HepG2 (cell line): ENCODE measurements around the gene CACNA1G. TPM values are rescaled to one million over a fixed set of nuclear protein-coding genes. Genes with fewer than 3 reads are reported as not detected.

ENCODE experiments used
- ARID4A ChIP-seq: sonication (generic); formaldehyde crosslinking; IDR thresholded peaks from 2 replicates; pipeline ENCODE4 v1.5.0; 2020; ENCODE audit warnings: mild to moderate bottlenecking, missing genetic modification reagents, borderline replicate concordance
- BCL6 ChIP-seq: IDR thresholded peaks from 2 replicates; pipeline ENCODE4 v1.6.1; 2016; ENCODE audit warnings: missing genetic modification reagents, missing compliant biosample characterization
- ELF3 ChIP-seq: IDR thresholded peaks from 2 replicates; pipeline ENCODE4 v1.6.1; 2016; ENCODE audit warnings: missing genetic modification reagents, missing compliant biosample characterization
- GABPB1 ChIP-seq: IDR thresholded peaks from 2 replicates; pipeline ENCODE4 v1.6.1; 2016; ENCODE audit warnings: mild to moderate bottlenecking, missing genetic modification reagents, moderate library complexity, missing compliant biosample characterization
- KMT2A ChIP-seq: sonication (generic); formaldehyde crosslinking; IDR thresholded peaks from 2 replicates; pipeline ENCODE4 v1.4.0; 2020; ENCODE audit warnings: missing genetic modification reagents
- RXRA ChIP-seq: sonication (generic); formaldehyde crosslinking; IDR thresholded peaks from 2 replicates; pipeline ENCODE4 v1.5.1; 2020; ENCODE audit warnings: missing genetic modification reagents
- SAFB2 ChIP-seq: sonication (generic); formaldehyde crosslinking; IDR thresholded peaks from 2 replicates; pipeline ENCODE4 v1.5.1; 2020; ENCODE audit warnings: missing genetic modification reagents, low read depth, mild to moderate bottlenecking, borderline replicate concordance
- SMAD9 ChIP-seq: sonication (generic); formaldehyde crosslinking; IDR thresholded peaks from 2 replicates; pipeline ENCODE4 v1.5.1; 2020; ENCODE audit warnings: mild to moderate bottlenecking, missing genetic modification reagents
- TARDBP ChIP-seq: sonication (generic); formaldehyde crosslinking; IDR thresholded peaks from 2 replicates; pipeline ENCODE4 v1.8.0; 2022; ENCODE audit warnings: mild to moderate bottlenecking, missing genetic modification reagents
- UBTF ChIP-seq: sonication (generic); formaldehyde crosslinking; IDR thresholded peaks from 2 replicates; pipeline ENCODE4 v1.4.0; 2020; ENCODE audit warnings: mild to moderate bottlenecking, missing genetic modification reagents
- ZNF205 ChIP-seq: IDR thresholded peaks from 2 replicates; pipeline ENCODE4 v1.6.1; 2018; ENCODE audit warnings: missing biosample characterization, missing genetic modification reagents
- ZNF230 ChIP-seq: sonication (generic); formaldehyde crosslinking; IDR thresholded peaks from 2 replicates; pipeline ENCODE4 v1.4.0; 2020; ENCODE audit warnings: mild to moderate bottlenecking, missing genetic modification reagents
- ZNF235 ChIP-seq: sonication (generic); formaldehyde crosslinking; IDR thresholded peaks from 2 replicates; pipeline ENCODE4 v1.8.1; 2023; ENCODE audit warnings: mild to moderate bottlenecking, missing genetic modification reagents, borderline replicate concordance
- ZNF329 ChIP-seq: sonication (generic); formaldehyde crosslinking; IDR thresholded peaks from 2 replicates; pipeline ENCODE4 v1.9.0; 2021; ENCODE audit warnings: low read depth, mild to moderate bottlenecking, missing genetic modification reagents
- ZNF556 ChIP-seq: sonication (generic); formaldehyde crosslinking; IDR thresholded peaks from 2 replicates; pipeline ENCODE4 v1.4.0; 2020; ENCODE audit warnings: mild to moderate bottlenecking, missing genetic modification reagents, borderline replicate concordance
- ZNF558 ChIP-seq: sonication (generic); formaldehyde crosslinking; IDR thresholded peaks from 2 replicates; pipeline ENCODE4 v1.9.0; 2022; ENCODE audit warnings: mild to moderate bottlenecking, missing genetic modification reagents, borderline replicate concordance
- ZNF609 ChIP-seq: sonication (generic); formaldehyde crosslinking; IDR thresholded peaks from 2 replicates; pipeline ENCODE4 v1.4.0; 2020; ENCODE audit warnings: mild to moderate bottlenecking, missing genetic modification reagents, borderline replicate concordance
- ZSCAN31 ChIP-seq: sonication (generic); formaldehyde crosslinking; IDR thresholded peaks from 2 replicates; pipeline ENCODE4 v1.5.0; 2020; ENCODE audit warnings: low read depth, mild to moderate bottlenecking, missing genetic modification reagents
- polyA plus RNA-seq, 8 experiments: library from polyadenylated mRNA; depleted of rRNA in 3 of 8; stranded (reverse) in 7 of 8; unstranded in 1 of 8; fragments of >200 nt; fragmentation: Illumina TruSeq in 4 of 8; extraction: Trizol in 4 of 8; gene quantifications; 2 replicates each; pipeline versions ENCODE4 v1.2.1 to v1.2.3, GENCODE V29; 2011 to 2016; ENCODE audit warnings: low read depth in 4 of 8, missing spikeins in 1 of 8, mixed read lengths in 1 of 8; ENCODE audit not compliant: insufficient read depth in 1 of 8
- total RNA-seq, 5 experiments: library from RNA; depleted of rRNA; stranded (reverse); fragments of >200 nt; fragmentation: Illumina TruSeq; extraction: Trizol; gene quantifications; 2 replicates each; pipeline ENCODE4 v1.2.3, GENCODE V29; 2016; ENCODE audit warnings: low read depth in 1 of 5

CACNA1G gene
- total and polyA plus RNA-seq, 2 of the 13 experiments (the other 11 are each of a cell fraction or from before 2014, with no cell fraction given), result 0.02 TPM; not detected in 1

- TF ChIP-seq UBTF (CRISPR knock-in tag) (peak; percentile 87), ZNF556 (CRISPR knock-in tag) (0 out of 2 replicates have a peak, but pooled peaks have one; percentile 49), TARDBP (CRISPR knock-in tag) (peak; percentile 65; the same call in 1 of the 2 replicates), RXRA (CRISPR knock-in tag) (peak; percentile 53; the same call in 1 of the 2 replicates), ZNF235 (CRISPR knock-in tag) (0 out of 2 replicates have a peak, but pooled peaks have one; percentile 37), SAFB2 (CRISPR knock-in tag) (0 out of 2 replicates have a peak, but pooled peaks have one; percentile 60), ZNF558 (no peak), ZNF230 (CRISPR knock-in tag) (peak; percentile 78; the same call in 1 of the 2 replicates), ZNF205 (CRISPR knock-in tag) (0 out of 2 replicates have a peak, but pooled peaks have one; percentile 44), ZNF609 (CRISPR knock-in tag) (no peak; the same call in 1 of the 2 replicates), ELF3 (0 out of 2 replicates have a peak, but pooled peaks have one; percentile 21), SMAD9 (CRISPR knock-in tag) (0 out of 2 replicates have a peak, but pooled peaks have one; percentile 56), KMT2A (CRISPR knock-in tag) (peak; percentile 69), ZNF329 (0 out of 2 replicates have a peak, but pooled peaks have one; percentile 22), GABPB1 (CRISPR knock-in tag) (peak; percentile 74), BCL6 (CRISPR knock-in tag) (0 out of 2 replicates have a peak, but pooled peaks have one; percentile 31), ZSCAN31 (CRISPR knock-in tag) (peak; percentile 68), ARID4A (CRISPR knock-in tag) (peak; percentile 32; the same call in 1 of the 2 replicates)
These were observed 65.6 kb downstream of the CACNA1G start (continued) for GRCh38 chr17:50626037-50626574.
